Rectal smooth muscle tissue (tissue), 1 donor: ENCODE data around the gene MOK.

Experiments
- H3K27ac ChIP-seq: one replicate; pipeline ENCODE4 v1.7.0; 2013; ENCODE audit warnings: low read depth, low read length, inconsistent platforms
- H3K27me3 ChIP-seq: one replicate; pipeline ENCODE4 v1.7.0; 2013; ENCODE audit warnings: low read length; ENCODE audit not compliant: control insufficient read depth, insufficient read depth
- H3K36me3 ChIP-seq: one replicate; pipeline ENCODE4 v1.7.0; 2013; ENCODE audit warnings: low read length; ENCODE audit not compliant: control insufficient read depth, insufficient read depth
- H3K4me1 ChIP-seq: one replicate; pipeline ENCODE4 v1.7.0; 2013; ENCODE audit warnings: low read length; ENCODE audit not compliant: control insufficient read depth, insufficient read depth
- H3K4me3 ChIP-seq: one replicate; pipeline ENCODE4 v1.7.0; 2013; ENCODE audit warnings: low read length
- H3K9ac ChIP-seq: one replicate; pipeline ENCODE4 v1.7.0; 2013; ENCODE audit warnings: low read length

Gene MOK

DNA sequence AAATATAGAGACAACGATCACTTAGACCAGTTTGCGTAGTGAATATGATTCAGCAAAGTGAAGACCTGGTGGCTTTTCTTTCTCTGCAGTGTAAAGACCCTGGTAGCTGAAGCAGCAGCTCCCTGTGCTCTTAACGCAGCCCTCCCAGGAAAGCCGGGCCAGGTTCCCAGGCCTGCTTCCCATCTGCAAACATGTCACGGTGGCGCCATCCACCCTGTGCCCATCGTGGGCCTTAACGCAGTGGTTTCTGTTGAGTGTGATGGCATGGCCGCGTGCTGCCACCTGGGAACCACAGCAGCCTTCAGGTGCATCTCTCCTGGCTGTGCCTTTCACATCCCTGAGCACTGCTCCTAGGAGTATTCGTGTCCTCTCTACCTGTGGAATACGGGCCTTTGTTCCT is 93.7 kb downstream of the MOK start:
- peaks cover 14% of the 10 kb centered on the region for H3K4me1 ChIP-seq
- H3K36me3 ChIP-seq, result peaks cover 15% of the 10 kb centered on the region
- H3K4me3 ChIP-seq, result no peak overlapping the region
- no peak overlapping the region for H3K27ac ChIP-seq
- H3K9ac ChIP-seq, result no peak overlapping the region
- no peaks in the 10 kb centered on the region for H3K27me3 ChIP-seq

GRCh38 chr14:102210421-102211042 is 94.4 kb downstream of the MOK start:
- H3K9ac ChIP-seq, result no peak overlapping the region
- H3K36me3 ChIP-seq, result peaks cover 18% of the 10 kb centered on the region
- H3K4me3 ChIP-seq, result no peak overlapping the region
- H3K27ac ChIP-seq, result no peak overlapping the region
- H3K4me1 ChIP-seq, result peaks cover 9% of the 10 kb centered on the region
- H3K27me3 ChIP-seq, result no peaks in the 10 kb centered on the region

- Histone ChIP-seq H3K27me3 (no peaks in the 10 kb centered on the region), H3K4me3 (no peak overlapping the region), H3K9ac (no peak overlapping the region), H3K36me3 (peaks cover 20% of the 10 kb centered on the region), H3K4me1 (peaks cover 2% of the 10 kb centered on the region), H3K27ac (no peak overlapping the region)
Measured at GRCh38 chr14:102209224-102209966, 95.6 kb downstream of the MOK start.

DNA sequence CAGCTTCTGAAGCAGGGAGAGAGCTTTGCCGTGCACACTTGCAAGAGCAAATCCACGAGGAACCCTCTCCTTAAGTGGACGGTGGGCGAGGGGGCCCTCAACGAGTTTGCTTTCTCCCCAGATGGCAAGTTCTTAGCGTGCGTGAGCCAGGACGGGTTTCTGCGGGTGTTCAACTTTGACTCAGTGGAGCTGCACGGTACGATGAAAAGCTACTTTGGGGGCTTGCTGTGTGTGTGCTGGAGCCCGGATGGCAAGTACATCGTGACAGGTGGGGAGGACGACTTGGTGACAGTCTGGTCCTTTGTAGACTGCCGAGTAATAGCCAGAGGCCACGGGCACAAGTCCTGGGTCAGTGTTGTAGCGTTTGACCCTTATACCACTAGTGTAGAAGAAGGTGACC is 96.2 kb downstream of the MOK start:
- Histone ChIP-seq H3K9ac (no peak overlapping the region), H3K27ac (no peak overlapping the region), H3K36me3 (peaks cover 20% of the 10 kb centered on the region), H3K4me3 (no peak overlapping the region), H3K4me1 (no peaks in the 10 kb centered on the region), H3K27me3 (no peaks in the 10 kb centered on the region)

DNA sequence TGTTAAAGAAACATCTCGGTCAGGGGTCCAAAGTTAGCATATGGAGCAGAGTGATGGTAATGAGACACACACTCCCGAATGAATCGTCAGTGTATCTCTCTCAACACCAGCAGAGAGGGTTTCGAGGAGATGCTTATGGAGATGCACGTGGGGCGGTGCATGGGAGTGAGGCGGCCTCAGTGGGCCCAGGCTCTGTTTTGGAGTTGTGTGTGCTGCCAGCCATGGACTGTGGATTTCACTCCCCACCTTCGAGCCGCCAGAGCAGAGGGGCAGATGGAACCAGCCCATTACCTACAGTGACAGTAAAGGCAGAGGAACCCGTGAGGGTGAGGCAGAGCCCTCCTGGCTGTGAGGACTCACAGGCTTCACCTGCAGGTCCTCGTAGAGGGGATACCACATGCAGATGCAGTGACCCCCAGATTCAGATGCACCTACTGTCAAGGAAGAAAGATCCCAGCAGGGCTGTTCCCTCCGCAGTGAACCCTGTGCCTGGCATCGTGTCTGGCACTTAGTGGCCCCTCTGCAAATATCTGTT is 97.1 kb downstream of the MOK start:
- Histone ChIP-seq H3K9ac (no peak overlapping the region), H3K4me1 (no peaks in the 10 kb centered on the region), H3K27me3 (no peaks in the 10 kb centered on the region), H3K36me3 (peaks cover 20% of the 10 kb centered on the region), H3K4me3 (no peak overlapping the region), H3K27ac (no peak overlapping the region)

- Histone ChIP-seq H3K27me3 (no peaks in the 10 kb centered on the region), H3K4me1 (no peaks in the 10 kb centered on the region), H3K4me3 (no peak overlapping the region), H3K27ac (no peak overlapping the region), H3K9ac (no peak overlapping the region), H3K36me3 (peaks cover 20% of the 10 kb centered on the region)
Measured at GRCh38 chr14:102206918-102207317, 98.0 kb downstream of the MOK start.

- Histone ChIP-seq H3K4me3 (no peak overlapping the region), H3K9ac (no peak overlapping the region), H3K4me1 (no peaks in the 10 kb centered on the region), H3K27ac (no peak overlapping the region), H3K36me3 (peaks cover 20% of the 10 kb centered on the region), H3K27me3 (no peaks in the 10 kb centered on the region)
Measured at GRCh38 chr14:102205560-102205959, 99.4 kb downstream of the MOK start.

DNA sequence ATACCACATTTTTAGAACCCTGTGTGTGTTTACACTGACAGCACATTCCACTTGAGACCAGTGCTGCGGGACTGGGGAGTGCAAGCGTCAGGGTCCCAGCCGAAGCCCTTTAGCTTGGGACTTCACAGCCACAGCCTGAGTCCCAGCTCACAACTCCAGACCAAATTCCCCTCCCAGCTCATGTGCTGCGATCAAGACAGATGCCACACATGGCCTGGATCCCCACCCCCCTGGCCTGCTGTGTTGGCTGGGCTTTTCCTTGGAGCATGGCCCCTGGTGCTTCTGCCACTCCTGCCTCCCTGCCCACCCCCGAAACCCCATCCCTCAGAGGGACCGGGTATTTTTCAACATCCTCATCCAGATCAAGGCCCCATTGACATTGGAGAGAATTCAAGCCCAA is 101.6 kb downstream of the MOK start:
- Histone ChIP-seq H3K27ac (no peak overlapping the region), H3K9ac (no peak overlapping the region), H3K4me1 (no peaks in the 10 kb centered on the region), H3K27me3 (no peaks in the 10 kb centered on the region), H3K4me3 (no peak overlapping the region), H3K36me3 (peaks cover 16% of the 10 kb centered on the region)

GRCh38 chr14:102202944-102203343 is 102.0 kb downstream of the MOK start:
- Histone ChIP-seq H3K36me3 (peaks cover 16% of the 10 kb centered on the region), H3K27me3 (no peaks in the 10 kb centered on the region), H3K4me3 (no peak overlapping the region), H3K4me1 (no peaks in the 10 kb centered on the region), H3K9ac (no peak overlapping the region), H3K27ac (no peak overlapping the region)

- Histone ChIP-seq H3K4me1 (peaks cover 2% of the 10 kb centered on the region), H3K36me3 (peaks cover 16% of the 10 kb centered on the region), H3K27ac (no peak overlapping the region)
Measured at GRCh38 chr14:102201776-102202175, 103.2 kb downstream of the MOK start.

GRCh38 chr14:102201353-102201738 is 103.6 kb downstream of the MOK start:
- H3K4me3 ChIP-seq, result no peak overlapping the region
- H3K9ac ChIP-seq, result no peak overlapping the region
- peaks cover 2% of the 10 kb centered on the region for H3K4me1 ChIP-seq
- H3K36me3 ChIP-seq, result peaks cover 13% of the 10 kb centered on the region
- no peaks in the 10 kb centered on the region for H3K27me3 ChIP-seq
- no peak overlapping the region for H3K27ac ChIP-seq

More at GRCh38 chr14:102201776-102202175, 103.2 kb downstream of the MOK start:
- no peak overlapping the region for H3K9ac ChIP-seq
- no peak overlapping the region for H3K4me3 ChIP-seq
- no peaks in the 10 kb centered on the region for H3K27me3 ChIP-seq

- Histone ChIP-seq H3K27ac (no peak overlapping the region), H3K4me3 (no peak overlapping the region), H3K36me3 (peaks cover 13% of the 10 kb centered on the region), H3K9ac (no peak overlapping the region), H3K27me3 (no peaks in the 10 kb centered on the region), H3K4me1 (peaks cover 2% of the 10 kb centered on the region)
Measured at GRCh38 chr14:102200690-102201352, 104.1 kb downstream of the MOK start.
